ENCODE measurements around the gene RNPS1. TPM values are rescaled to one million over a fixed set of nuclear protein-coding genes. Genes with fewer than 3 reads are reported as not detected.

Gene RNPS1
- total and polyA plus RNA-seq, 9 of the 15 experiments (the other 6 are each of a cell fraction or from before 2014, with no cell fraction given), result 44.9 to 338 (median 202) TPM

DNA sequence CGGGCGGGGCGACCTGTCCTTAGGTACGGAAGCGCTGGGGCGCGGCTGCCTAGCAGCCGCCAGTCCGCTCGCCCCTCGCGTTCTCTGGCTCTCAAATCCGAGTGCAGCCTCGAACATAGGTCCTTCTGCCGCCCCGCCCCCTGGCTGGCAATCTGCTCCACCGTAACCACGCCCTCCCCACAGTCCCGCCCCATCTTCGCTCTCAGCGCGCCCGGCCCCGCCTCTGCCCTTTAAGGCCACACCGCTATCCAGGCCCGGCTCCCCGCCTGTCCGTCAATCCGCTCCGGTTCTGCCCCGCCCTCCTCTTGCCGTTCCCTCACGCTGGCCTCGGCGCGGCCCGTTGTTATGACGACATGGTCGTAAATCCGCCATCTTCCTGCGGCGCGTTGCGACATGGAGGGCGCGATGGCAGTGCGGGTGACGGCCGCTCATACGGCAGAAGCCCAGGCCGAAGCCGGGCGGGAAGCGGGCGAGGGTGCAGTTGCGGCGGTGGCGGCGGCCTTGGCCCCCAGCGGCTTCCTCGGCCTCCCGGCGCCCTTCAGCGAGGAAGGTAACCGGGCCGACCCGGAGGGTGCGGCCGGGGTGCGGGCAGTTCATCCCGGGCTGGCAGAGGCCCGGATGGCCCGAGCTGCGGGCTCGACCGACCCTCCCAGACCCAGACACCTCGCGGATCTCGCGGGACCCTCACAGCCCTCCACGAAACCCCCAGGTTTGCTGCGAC is 44.5 kb downstream of the RNPS1 start, which contains the start of gene E4F1 (continued):
- TF ChIP-seq, protein P1, sequence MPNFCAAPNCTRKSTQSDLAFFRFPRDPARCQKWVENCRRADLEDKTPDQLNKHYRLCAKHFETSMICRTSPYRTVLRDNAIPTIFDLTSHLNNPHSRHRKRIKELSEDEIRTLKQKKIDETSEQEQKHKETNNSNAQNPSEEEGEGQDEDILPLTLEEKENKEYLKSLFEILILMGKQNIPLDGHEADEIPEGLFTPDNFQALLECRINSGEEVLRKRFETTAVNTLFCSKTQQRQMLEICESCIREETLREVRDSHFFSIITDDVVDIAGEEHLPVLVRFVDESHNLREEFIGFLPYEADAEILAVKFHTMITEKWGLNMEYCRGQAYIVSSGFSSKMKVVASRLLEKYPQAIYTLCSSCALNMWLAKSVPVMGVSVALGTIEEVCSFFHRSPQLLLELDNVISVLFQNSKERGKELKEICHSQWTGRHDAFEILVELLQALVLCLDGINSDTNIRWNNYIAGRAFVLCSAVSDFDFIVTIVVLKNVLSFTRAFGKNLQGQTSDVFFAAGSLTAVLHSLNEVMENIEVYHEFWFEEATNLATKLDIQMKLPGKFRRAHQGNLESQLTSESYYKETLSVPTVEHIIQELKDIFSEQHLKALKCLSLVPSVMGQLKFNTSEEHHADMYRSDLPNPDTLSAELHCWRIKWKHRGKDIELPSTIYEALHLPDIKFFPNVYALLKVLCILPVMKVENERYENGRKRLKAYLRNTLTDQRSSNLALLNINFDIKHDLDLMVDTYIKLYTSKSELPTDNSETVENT (CRISPR knock-in tag; IDR thresholded peaks at IDR 0.05), result no peak
- TF ChIP-seq, protein P2, sequence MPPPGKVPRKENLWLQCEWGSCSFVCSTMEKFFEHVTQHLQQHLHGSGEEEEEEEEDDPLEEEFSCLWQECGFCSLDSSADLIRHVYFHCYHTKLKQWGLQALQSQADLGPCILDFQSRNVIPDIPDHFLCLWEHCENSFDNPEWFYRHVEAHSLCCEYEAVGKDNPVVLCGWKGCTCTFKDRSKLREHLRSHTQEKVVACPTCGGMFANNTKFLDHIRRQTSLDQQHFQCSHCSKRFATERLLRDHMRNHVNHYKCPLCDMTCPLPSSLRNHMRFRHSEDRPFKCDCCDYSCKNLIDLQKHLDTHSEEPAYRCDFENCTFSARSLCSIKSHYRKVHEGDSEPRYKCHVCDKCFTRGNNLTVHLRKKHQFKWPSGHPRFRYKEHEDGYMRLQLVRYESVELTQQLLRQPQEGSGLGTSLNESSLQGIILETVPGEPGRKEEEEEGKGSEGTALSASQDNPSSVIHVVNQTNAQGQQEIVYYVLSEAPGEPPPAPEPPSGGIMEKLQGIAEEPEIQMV (tag; conservative IDR thresholded peaks at IDR 0.05; ENCODE audit: low read depth), result no peak
- TF ChIP-seq ARHGAP35 (IDR thresholded peaks at IDR 0.05; ENCODE audit: partially characterized antibody), result no peak
- no peak for TF ChIP-seq NR3C1 (CRISPR knock-in tag; IDR thresholded peaks at IDR 0.05)
- TF ChIP-seq EP400 (IDR thresholded peaks at IDR 0.05), result peak; percentile 76; the same call in 1 of the 2 replicates
- TF ChIP-seq PHB (CRISPR knock-in tag; IDR thresholded peaks at IDR 0.05), result 0 out of 2 replicates have a peak, but pooled peaks have one; percentile 87
- TF ChIP-seq KLF10 (CRISPR knock-in tag; IDR thresholded peaks at IDR 0.05), result no peak
- no peak for TF ChIP-seq KLF1 (tag; IDR thresholded peaks at IDR 0.05)
- TF ChIP-seq, protein P3, sequence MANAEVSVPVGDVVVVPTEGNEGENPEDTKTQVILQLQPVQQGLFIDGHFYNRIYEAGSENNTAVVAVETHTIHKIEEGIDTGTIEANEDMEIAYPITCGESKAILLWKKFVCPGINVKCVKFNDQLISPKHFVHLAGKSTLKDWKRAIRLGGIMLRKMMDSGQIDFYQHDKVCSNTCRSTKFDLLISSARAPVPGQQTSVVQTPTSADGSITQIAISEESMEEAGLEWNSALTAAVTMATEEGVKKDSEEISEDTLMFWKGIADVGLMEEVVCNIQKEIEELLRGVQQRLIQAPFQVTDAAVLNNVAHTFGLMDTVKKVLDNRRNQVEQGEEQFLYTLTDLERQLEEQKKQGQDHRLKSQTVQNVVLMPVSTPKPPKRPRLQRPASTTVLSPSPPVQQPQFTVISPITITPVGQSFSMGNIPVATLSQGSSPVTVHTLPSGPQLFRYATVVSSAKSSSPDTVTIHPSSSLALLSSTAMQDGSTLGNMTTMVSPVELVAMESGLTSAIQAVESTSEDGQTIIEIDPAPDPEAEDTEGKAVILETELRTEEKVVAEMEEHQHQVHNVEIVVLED (CRISPR knock-in tag; IDR thresholded peaks at IDR 0.05), result peak; percentile 72
- no peak for TF ChIP-seq ELF4 (CRISPR knock-in tag; IDR thresholded peaks at IDR 0.05)
- TF ChIP-seq CREB1 (IDR thresholded peaks at IDR 0.05), result peak; percentile 96
- peak; percentile 98 for TF ChIP-seq CREB1 (CRISPR knock-in tag; IDR thresholded peaks at IDR 0.05)
- no peak for TF ChIP-seq ETV1 (tag; conservative IDR thresholded peaks at IDR 0.05; ENCODE audit: low read depth)
- TF ChIP-seq, protein P4, sequence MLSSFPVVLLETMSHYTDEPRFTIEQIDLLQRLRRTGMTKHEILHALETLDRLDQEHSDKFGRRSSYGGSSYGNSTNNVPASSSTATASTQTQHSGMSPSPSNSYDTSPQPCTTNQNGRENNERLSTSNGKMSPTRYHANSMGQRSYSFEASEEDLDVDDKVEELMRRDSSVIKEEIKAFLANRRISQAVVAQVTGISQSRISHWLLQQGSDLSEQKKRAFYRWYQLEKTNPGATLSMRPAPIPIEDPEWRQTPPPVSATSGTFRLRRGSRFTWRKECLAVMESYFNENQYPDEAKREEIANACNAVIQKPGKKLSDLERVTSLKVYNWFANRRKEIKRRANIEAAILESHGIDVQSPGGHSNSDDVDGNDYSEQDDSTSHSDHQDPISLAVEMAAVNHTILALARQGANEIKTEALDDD (IDR thresholded peaks at IDR 0.05), result no peak
- TF ChIP-seq ZNF695 (CRISPR knock-in tag; IDR thresholded peaks at IDR 0.05), result no peak
- TF ChIP-seq RBFOX2 (IDR thresholded peaks at IDR 0.05; ENCODE audit: low read depth, low read length), result peak; percentile 95
- TF ChIP-seq PYGO2 (tag; IDR thresholded peaks at IDR 0.05), result no peak
- no peak for TF ChIP-seq ZNF24 (IDR thresholded peaks at IDR 0.05)
- TF ChIP-seq ZFX (CRISPR knock-in tag; IDR thresholded peaks at IDR 0.05), result peak; percentile 98
- TF ChIP-seq TCFL5 (CRISPR knock-in tag; conservative IDR thresholded peaks at IDR 0.05), result no peak
- TF ChIP-seq BRF1 (IDR thresholded peaks at IDR 0.05; ENCODE audit: borderline replicate concordance, extremely low read depth, insufficient read length), result no peak

Measured in K562 (cell line).